SK-N-SH (cell line): ENCODE data around the gene ARHGDIG.
"Not testable (repeated sequence)": the region's sequence is repeated elsewhere in the genome, so short reads cannot be mapped to it uniquely, and the experiment has no call there.

ENCODE experiments used
- CTCF ChIP-seq: fragments of 200-600 bp; sonication (generic); IDR thresholded peaks from 2 replicates; pipeline ENCODE4 v1.6.1; 2017; ENCODE audit warnings: antibody characterized with exemption, mild to moderate bottlenecking, moderate library complexity
- EP300 ChIP-seq, 2 experiments: IDR thresholded peaks; 2 replicates each; pipeline versions ENCODE4 v1.4.0 to v1.6.1; 2012; ENCODE audit warnings: borderline replicate concordance in 1 of 2, low read depth in 1 of 2, low read length in 1 of 2
- EZH2phosphoT487 ChIP-seq: fragments of 200-600 bp; sonication (generic); IDR thresholded peaks from 2 replicates; pipeline ENCODE4 v1.6.1; 2017; ENCODE audit warnings: low read depth, mixed run types, mild to moderate bottlenecking, antibody characterized with exemption, moderate library complexity, borderline replicate concordance
- TF ChIP-seq, protein P1 (sequence below): IDR thresholded peaks from 2 replicates; pipeline ENCODE4 v1.4.0; 2012; ENCODE audit warnings: low read depth

- TF ChIP-seq CTCF; EP300 (IDR thresholded peaks at IDR 0.05; ENCODE audit: borderline replicate concordance in 1 of 2, low read depth in 1 of 2, low read length in 1 of 2); EZH2phosphoT487: not testable (repeated sequence)
- TF ChIP-seq, protein P1, sequence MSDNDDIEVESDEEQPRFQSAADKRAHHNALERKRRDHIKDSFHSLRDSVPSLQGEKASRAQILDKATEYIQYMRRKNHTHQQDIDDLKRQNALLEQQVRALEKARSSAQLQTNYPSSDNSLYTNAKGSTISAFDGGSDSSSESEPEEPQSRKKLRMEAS, result not testable (repeated sequence)
Observed at GRCh38 chr16:331181-331814, 50.9 kb downstream of the ARHGDIG start.
